NCI-H2107 treated with DMSO at 0.1 percent for 48 hours (cell line): ENCODE data around the gene DAZ2.
"Not testable (repeated sequence)": the region's sequence is repeated elsewhere in the genome, so short reads cannot be mapped to it uniquely, and the experiment has no call there.

ENCODE experiments used
- DNase-seq: peaks from one replicate; lab custom pipeline; 2025; ENCODE audit not compliant: unreplicated experiment; lab: John Stamatoyannopoulos, UW

The DAZ2 gene, protein sequence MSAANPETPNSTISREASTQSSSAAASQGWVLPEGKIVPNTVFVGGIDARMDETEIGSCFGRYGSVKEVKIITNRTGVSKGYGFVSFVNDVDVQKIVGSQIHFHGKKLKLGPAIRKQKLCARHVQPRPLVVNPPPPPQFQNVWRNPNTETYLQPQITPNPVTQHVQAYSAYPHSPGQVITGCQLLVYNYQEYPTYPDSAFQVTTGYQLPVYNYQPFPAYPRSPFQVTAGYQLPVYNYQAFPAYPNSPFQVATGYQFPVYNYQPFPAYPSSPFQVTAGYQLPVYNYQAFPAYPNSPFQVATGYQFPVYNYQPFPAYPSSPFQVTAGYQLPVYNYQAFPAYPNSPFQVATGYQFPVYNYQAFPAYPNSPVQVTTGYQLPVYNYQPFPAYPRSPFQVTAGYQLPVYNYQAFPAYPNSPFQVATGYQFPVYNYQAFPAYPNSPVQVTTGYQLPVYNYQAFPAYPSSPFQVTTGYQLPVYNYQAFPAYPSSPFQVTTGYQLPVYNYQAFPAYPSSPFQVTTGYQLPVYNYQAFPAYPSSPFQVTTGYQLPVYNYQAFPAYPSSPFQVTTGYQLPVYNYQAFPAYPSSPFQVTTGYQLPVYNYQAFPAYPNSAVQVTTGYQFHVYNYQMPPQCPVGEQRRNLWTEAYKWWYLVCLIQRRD

DNA sequence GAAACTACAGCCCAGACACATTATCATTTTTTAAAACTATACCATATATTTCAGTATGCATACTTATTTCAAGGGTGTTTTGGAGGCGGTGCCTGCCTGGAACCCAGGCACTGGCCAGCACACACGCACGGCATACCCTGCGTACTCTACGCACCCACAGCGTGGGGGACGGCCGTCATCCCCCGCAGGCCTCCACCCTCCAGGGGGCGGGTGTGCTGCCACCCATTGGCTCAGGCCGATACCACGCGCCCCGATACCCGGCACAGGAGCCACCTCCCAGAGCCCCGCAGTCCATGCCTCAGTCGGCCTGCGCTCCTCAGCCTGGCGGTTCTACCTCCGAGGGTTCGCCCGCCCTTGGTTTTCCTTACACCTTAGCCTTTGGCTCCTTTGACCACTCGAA, at the start of gene DAZ2:
TSS of gene DAZ2 (plus strand) at position 301 of the 400 bp plus-strand sequence. CDS start 208 bp downstream, outside the sequence.
- not testable (repeated sequence) for DNase-seq

DNA sequence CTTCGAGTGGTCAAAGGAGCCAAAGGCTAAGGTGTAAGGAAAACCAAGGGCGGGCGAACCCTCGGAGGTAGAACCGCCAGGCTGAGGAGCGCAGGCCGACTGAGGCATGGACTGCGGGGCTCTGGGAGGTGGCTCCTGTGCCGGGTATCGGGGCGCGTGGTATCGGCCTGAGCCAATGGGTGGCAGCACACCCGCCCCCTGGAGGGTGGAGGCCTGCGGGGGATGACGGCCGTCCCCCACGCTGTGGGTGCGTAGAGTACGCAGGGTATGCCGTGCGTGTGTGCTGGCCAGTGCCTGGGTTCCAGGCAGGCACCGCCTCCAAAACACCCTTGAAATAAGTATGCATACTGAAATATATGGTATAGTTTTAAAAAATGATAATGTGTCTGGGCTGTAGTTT, 20.4 kb upstream of the DAZ2 start, which contains the start of gene DAZ1:
TSS of gene DAZ1 (minus strand) at position 101 of the 400 bp plus-strand sequence. CDS start 208 bp downstream, outside the sequence.
- not testable (repeated sequence) for DNase-seq

DNA sequence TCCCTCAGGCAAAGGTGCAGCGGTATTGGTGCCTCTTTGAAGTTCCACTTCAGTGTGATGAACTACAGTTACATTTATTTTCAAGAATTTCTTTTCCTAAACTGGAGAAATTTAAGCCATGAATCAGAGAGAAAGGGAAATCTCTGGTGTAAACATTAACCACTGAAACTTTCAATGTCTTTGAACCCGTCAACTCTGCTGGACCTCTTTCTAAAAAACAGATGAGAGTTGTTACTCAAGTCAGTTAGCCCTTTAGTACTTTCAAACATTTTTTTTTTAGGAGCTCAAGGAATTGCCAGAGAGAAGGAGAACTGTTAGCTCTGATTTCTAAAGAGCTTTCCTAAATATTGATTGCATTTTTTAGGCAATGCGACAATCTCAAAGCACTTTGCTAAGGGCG, 11.9 kb upstream of the DAZ2 start:
- not testable (repeated sequence) for DNase-seq

DNA sequence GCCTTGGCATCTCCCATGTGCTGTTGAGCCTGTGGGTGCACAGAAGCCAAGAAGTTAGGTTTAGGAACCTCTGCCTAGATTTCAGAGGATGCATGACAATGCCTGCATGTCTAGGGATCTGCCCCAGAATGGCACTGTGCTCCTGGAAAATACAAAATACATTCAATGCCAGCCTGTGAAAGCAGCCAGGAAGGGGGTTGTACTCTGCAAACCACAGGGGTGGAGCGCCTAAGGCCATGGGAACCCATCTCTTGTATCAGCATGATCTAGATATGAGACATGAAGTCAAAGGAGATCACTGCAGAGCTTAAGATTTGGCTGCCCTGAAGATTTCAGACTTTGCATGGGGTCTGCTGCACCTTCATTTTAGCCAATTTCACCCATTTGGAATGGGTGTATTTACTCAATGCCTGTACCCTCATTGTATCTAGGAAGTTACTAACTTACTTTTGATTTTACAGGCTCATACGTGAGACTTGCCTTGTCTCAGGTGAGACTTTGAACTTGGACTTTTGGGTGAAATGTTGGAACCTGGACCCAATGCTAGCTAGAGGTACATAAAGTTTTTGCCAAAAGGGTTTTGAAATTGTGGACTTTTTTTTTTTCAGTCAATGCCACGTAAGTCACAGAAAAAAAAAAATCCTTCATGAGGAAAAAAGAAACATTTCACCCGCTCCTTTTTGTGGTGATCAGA, 9.4 kb upstream of the DAZ2 start:
- DNase-seq: not testable (repeated sequence)

DNA sequence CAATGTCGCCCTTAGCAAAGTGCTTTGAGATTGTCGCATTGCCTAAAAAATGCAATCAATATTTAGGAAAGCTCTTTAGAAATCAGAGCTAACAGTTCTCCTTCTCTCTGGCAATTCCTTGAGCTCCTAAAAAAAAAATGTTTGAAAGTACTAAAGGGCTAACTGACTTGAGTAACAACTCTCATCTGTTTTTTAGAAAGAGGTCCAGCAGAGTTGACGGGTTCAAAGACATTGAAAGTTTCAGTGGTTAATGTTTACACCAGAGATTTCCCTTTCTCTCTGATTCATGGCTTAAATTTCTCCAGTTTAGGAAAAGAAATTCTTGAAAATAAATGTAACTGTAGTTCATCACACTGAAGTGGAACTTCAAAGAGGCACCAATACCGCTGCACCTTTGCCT, 8.7 kb upstream of the DAZ2 start:
- DNase-seq: not testable (repeated sequence)
